ENCODE results near the gene SCYGR7.
"Not testable (repeated sequence)": the region's sequence is repeated elsewhere in the genome, so short reads cannot be mapped to it uniquely, and the experiment has no call there.

Gene SCYGR7

GRCh38 chr2:227716501-227716900 is 11.6 kb upstream of the SCYGR7 start:
- Histone ChIP-seq H3K36me3 (ENCODE audit: control insufficient read depth, insufficient read depth, low read length) (no peaks in the 10 kb centered on the region), H3K4me3 (ENCODE audit: extremely low read depth, insufficient read depth, low read length, poor library complexity, severe bottlenecking) (no peak overlapping the region), H3K27ac (ENCODE audit: low read depth, low read length, severe bottlenecking) (no peak overlapping the region), H3K4me1 (ENCODE audit: control insufficient read depth, insufficient read depth, low read length, poor library complexity, severe bottlenecking) (no peaks in the 10 kb centered on the region), H3K9me3 (ENCODE audit: control insufficient read depth, low read length) (no peaks in the 10 kb centered on the region)
- WGBS, 2 experiments (ENCODE audit: insufficient coverage in 2 of 2), result no CpG with 5 or more reads among the region's 2 CpGs

GRCh38 chr2:227717687-227718567 is 10.2 kb upstream of the SCYGR7 start, which contains the start of gene SLC19A3:
SLC19A3 (minus strand) TSS chr2:227718028; CDS start chr2:227702318, 15,710 bp downstream.
- Histone ChIP-seq H3K9me3 (ENCODE audit: control insufficient read depth, low read length) (no peaks in the 10 kb centered on the region), H3K4me3 (ENCODE audit: extremely low read depth, insufficient read depth, low read length, poor library complexity, severe bottlenecking) (peak within 1 kb of the TSS; percentile 35), H3K27ac (ENCODE audit: low read depth, low read length, severe bottlenecking) (no peak within 1 kb of the TSS), H3K4me1 (ENCODE audit: control insufficient read depth, insufficient read depth, low read length, poor library complexity, severe bottlenecking) (no peaks in the 10 kb centered on the region), H3K36me3 (ENCODE audit: control insufficient read depth, insufficient read depth, low read length) (no peaks in the 10 kb centered on the region)
- WGBS, 2 experiments (ENCODE audit: insufficient coverage in 2 of 2), result 7 to 10% methylated on average over 26 to 28 of the region's 35 CpGs

GRCh38 chr2:227719641-227720040 is 8.5 kb upstream of the SCYGR7 start:
- no peaks in the 10 kb centered on the region for H3K36me3 ChIP-seq (ENCODE audit: control insufficient read depth, insufficient read depth, low read length)
- no peak overlapping the region for H3K4me3 ChIP-seq (ENCODE audit: extremely low read depth, insufficient read depth, low read length, poor library complexity, severe bottlenecking)
- 90 to 100% methylated on average over 1 to 4 of the region's 4 CpGs for WGBS, 2 experiments (ENCODE audit: insufficient coverage in 2 of 2)
- H3K27ac ChIP-seq (ENCODE audit: low read depth, low read length, severe bottlenecking), result no peak overlapping the region
- no peaks in the 10 kb centered on the region for H3K9me3 ChIP-seq (ENCODE audit: control insufficient read depth, low read length)
- no peaks in the 10 kb centered on the region for H3K4me1 ChIP-seq (ENCODE audit: control insufficient read depth, insufficient read depth, low read length, poor library complexity, severe bottlenecking)

GRCh38 chr2:227720680-227721079 is 7.5 kb upstream of the SCYGR7 start:
- WGBS, 2 experiments (ENCODE audit: insufficient coverage in 2 of 2), result 82 to 95% methylated on average over 4 of the region's 4 CpGs
- H3K4me1 ChIP-seq (ENCODE audit: control insufficient read depth, insufficient read depth, low read length, poor library complexity, severe bottlenecking), result no peaks in the 10 kb centered on the region
- no peak overlapping the region for H3K27ac ChIP-seq (ENCODE audit: low read depth, low read length, severe bottlenecking)
- H3K9me3 ChIP-seq (ENCODE audit: control insufficient read depth, low read length), result no peaks in the 10 kb centered on the region
- no peaks in the 10 kb centered on the region for H3K36me3 ChIP-seq (ENCODE audit: control insufficient read depth, insufficient read depth, low read length)
- no peak overlapping the region for H3K4me3 ChIP-seq (ENCODE audit: extremely low read depth, insufficient read depth, low read length, poor library complexity, severe bottlenecking)

- H3K27ac ChIP-seq (ENCODE audit: low read depth, low read length, severe bottlenecking); H3K36me3 ChIP-seq (ENCODE audit: control insufficient read depth, insufficient read depth, low read length): not testable (repeated sequence)
- WGBS, 2 experiments (ENCODE audit: insufficient coverage in 2 of 2), result 96% methylated on average over 4 of the region's 7 CpGs; no CpG with 5 or more reads in 1 of the 2 experiments
Observed at GRCh38 chr2:227722821-227723220, 5.3 kb upstream of the SCYGR7 start.

GRCh38 chr2:227724394-227725039 is 3.6 kb upstream of the SCYGR7 start, which contains the start of gene SCYGR6:
SCYGR6 (minus strand) TSS chr2:227724757; CDS start chr2:227724757, 0 bp downstream.
- Histone ChIP-seq H3K36me3 (ENCODE audit: control insufficient read depth, insufficient read depth, low read length) (no peaks in the 10 kb centered on the region), H3K4me1 (ENCODE audit: control insufficient read depth, insufficient read depth, low read length, poor library complexity, severe bottlenecking) (no peaks in the 10 kb centered on the region), H3K4me3 (ENCODE audit: extremely low read depth, insufficient read depth, low read length, poor library complexity, severe bottlenecking) (no peak within 1 kb of the TSS), H3K9me3 (ENCODE audit: control insufficient read depth, low read length) (no peaks in the 10 kb centered on the region), H3K27ac (ENCODE audit: low read depth, low read length, severe bottlenecking) (no peak within 1 kb of the TSS)
- 84 to 94% methylated on average over 3 to 6 of the region's 15 CpGs for WGBS, 2 experiments (ENCODE audit: insufficient coverage in 2 of 2)

More at GRCh38 chr2:227722821-227723220, 5.3 kb upstream of the SCYGR7 start:
- H3K9me3 ChIP-seq (ENCODE audit: control insufficient read depth, low read length); H3K4me3 ChIP-seq (ENCODE audit: extremely low read depth, insufficient read depth, low read length, poor library complexity, severe bottlenecking); H3K4me1 ChIP-seq (ENCODE audit: control insufficient read depth, insufficient read depth, low read length, poor library complexity, severe bottlenecking): not testable (repeated sequence)

GRCh38 chr2:227739351-227739750 is 11.2 kb downstream of the SCYGR7 start:
- Histone ChIP-seq H3K4me3 (ENCODE audit: extremely low read depth, insufficient read depth, low read length, poor library complexity, severe bottlenecking) (no peak overlapping the region), H3K27ac (ENCODE audit: low read depth, low read length, severe bottlenecking) (peak overlapping the region; percentile 16), H3K9me3 (ENCODE audit: control insufficient read depth, low read length) (no peaks in the 10 kb centered on the region), H3K36me3 (ENCODE audit: control insufficient read depth, insufficient read depth, low read length) (no peaks in the 10 kb centered on the region), H3K4me1 (ENCODE audit: control insufficient read depth, insufficient read depth, low read length, poor library complexity, severe bottlenecking) (no peaks in the 10 kb centered on the region)
- 87 to 89% methylated on average over 9 to 12 of the region's 14 CpGs for WGBS, 2 experiments (ENCODE audit: insufficient coverage in 2 of 2)

GRCh38 chr2:227740705-227741104 is 12.6 kb downstream of the SCYGR7 start:
- WGBS, 2 experiments (ENCODE audit: insufficient coverage in 2 of 2), result 86 to 100% methylated on average over 1 to 2 of the region's 7 CpGs
- not testable (repeated sequence) for H3K9me3 ChIP-seq (ENCODE audit: control insufficient read depth, low read length); H3K4me1 ChIP-seq (ENCODE audit: control insufficient read depth, insufficient read depth, low read length, poor library complexity, severe bottlenecking); H3K36me3 ChIP-seq (ENCODE audit: control insufficient read depth, insufficient read depth, low read length); H3K27ac ChIP-seq (ENCODE audit: low read depth, low read length, severe bottlenecking); H3K4me3 ChIP-seq (ENCODE audit: extremely low read depth, insufficient read depth, low read length, poor library complexity, severe bottlenecking)

GRCh38 chr2:227745594-227745993 is 17.5 kb downstream of the SCYGR7 start, which contains the start of gene SCYGR8:
SCYGR8 (plus strand) TSS chr2:227745894; CDS start chr2:227745894, 0 bp downstream.
- H3K9me3 ChIP-seq (ENCODE audit: control insufficient read depth, low read length), result no peaks in the 10 kb centered on the region
- H3K4me1 ChIP-seq (ENCODE audit: control insufficient read depth, insufficient read depth, low read length, poor library complexity, severe bottlenecking), result no peaks in the 10 kb centered on the region
- no peaks in the 10 kb centered on the region for H3K36me3 ChIP-seq (ENCODE audit: control insufficient read depth, insufficient read depth, low read length)
- no peak within 1 kb of the TSS for H3K27ac ChIP-seq (ENCODE audit: low read depth, low read length, severe bottlenecking)
- WGBS, 2 experiments (ENCODE audit: insufficient coverage in 2 of 2), result 100% methylated on average over 2 of the region's 9 CpGs; no CpG with 5 or more reads in 1 of the 2 experiments
- no peak within 1 kb of the TSS for H3K4me3 ChIP-seq (ENCODE audit: extremely low read depth, insufficient read depth, low read length, poor library complexity, severe bottlenecking)

GRCh38 chr2:227748079-227748478 is 19.9 kb downstream of the SCYGR7 start:
- 55 to 59% methylated on average over 6 of the region's 6 CpGs for WGBS, 2 experiments (ENCODE audit: insufficient coverage in 2 of 2)
- H3K4me1 ChIP-seq (ENCODE audit: control insufficient read depth, insufficient read depth, low read length, poor library complexity, severe bottlenecking), result no peaks in the 10 kb centered on the region
- no peaks in the 10 kb centered on the region for H3K9me3 ChIP-seq (ENCODE audit: control insufficient read depth, low read length)
- H3K27ac ChIP-seq (ENCODE audit: low read depth, low read length, severe bottlenecking), result no peak overlapping the region
- H3K36me3 ChIP-seq (ENCODE audit: control insufficient read depth, insufficient read depth, low read length), result no peaks in the 10 kb centered on the region
- H3K4me3 ChIP-seq (ENCODE audit: extremely low read depth, insufficient read depth, low read length, poor library complexity, severe bottlenecking), result no peak overlapping the region
